A549 treated with AZD9567 at 1 μM for 4 hours (cell line): ENCODE measurements around the gene USP13. TPM values are rescaled to one million over a fixed set of nuclear protein-coding genes. Genes with fewer than 3 reads are reported as not detected.

ENCODE experiments used
- total RNA-seq: library from RNA; stranded (reverse); fragments of 200-300 nt; extraction: Qiagen RNA extraction; gene quantifications from 5 replicates; pipeline ENCODE4 v1.2.3, GENCODE V29; 2022; ENCODE audit not compliant: insufficient read depth

The USP13 gene, protein sequence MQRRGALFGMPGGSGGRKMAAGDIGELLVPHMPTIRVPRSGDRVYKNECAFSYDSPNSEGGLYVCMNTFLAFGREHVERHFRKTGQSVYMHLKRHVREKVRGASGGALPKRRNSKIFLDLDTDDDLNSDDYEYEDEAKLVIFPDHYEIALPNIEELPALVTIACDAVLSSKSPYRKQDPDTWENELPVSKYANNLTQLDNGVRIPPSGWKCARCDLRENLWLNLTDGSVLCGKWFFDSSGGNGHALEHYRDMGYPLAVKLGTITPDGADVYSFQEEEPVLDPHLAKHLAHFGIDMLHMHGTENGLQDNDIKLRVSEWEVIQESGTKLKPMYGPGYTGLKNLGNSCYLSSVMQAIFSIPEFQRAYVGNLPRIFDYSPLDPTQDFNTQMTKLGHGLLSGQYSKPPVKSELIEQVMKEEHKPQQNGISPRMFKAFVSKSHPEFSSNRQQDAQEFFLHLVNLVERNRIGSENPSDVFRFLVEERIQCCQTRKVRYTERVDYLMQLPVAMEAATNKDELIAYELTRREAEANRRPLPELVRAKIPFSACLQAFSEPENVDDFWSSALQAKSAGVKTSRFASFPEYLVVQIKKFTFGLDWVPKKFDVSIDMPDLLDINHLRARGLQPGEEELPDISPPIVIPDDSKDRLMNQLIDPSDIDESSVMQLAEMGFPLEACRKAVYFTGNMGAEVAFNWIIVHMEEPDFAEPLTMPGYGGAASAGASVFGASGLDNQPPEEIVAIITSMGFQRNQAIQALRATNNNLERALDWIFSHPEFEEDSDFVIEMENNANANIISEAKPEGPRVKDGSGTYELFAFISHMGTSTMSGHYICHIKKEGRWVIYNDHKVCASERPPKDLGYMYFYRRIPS
- 7.6 to 15.5 TPM (median 10.1 TPM) in 5 replicates for total RNA-seq

DNA sequence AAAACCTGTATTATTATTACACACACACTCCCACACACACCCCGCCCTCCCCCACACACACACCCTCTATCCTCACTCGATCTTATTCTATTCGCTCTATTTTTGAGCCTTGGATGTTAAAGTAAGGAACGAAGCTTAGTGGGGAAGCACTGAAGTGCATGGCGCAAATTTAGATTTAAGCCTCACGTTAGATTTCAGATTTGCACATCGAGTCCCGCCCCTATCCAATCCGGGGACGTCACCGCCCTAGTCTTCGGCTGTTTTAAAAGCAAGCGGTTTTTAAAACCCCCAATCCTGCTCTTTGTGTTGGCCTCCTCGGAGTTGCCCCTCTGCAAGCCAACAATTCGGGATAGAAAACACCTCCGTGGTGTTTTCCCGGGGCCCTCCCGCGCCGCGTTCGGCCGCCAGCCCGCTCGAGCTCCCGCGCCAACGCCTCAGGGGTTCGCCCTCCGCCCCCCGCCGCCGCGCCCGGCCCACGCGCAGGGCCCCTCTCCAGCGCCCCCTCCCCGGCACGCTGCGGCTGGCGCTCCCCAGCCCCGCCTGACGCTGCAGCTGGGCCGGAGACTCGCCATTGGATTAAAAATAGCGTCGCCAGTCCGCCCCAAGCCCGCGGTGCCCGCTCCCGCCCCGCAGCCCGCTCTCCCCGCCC, at the start of gene USP13:
USP13 (plus strand) TSS at position 594 of the 649 bp plus-strand sequence. CDS start 186 bp downstream, outside the sequence.

DNA sequence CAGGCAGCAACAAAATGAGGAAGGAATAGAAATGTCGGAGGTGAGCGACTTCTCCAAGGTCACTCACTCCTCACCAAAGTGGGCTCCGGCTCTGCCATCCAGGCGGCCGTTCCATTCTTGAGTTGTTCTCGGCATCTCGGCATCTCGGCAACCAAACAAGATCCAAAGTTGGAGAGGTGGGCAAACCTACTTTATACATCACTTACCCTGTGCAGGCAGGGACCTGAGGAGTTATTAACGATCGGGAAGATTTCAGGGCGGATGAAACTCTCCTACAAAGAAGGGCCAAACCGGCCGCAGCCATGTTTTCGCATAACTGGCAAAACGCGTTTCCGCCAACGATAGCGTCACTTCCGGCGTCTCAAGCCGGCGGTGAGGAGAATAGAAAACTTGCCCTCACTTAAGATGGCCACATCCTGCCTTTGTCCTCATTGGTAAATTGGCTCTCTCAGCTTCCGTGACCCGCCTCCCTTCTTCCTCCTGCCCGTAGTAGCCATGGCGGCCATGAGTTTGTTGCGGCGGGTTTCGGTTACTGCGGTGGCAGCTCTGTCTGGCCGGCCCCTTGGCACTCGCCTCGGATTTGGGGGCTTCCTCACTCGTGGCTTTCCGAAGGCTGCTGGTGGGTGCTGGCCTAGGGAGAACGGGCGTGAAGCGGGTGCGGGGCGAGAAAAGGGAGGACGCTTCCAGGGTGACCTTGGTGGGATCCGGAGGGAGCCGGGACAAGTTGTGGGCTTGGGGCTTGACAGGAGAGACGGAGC, 48.3 kb upstream of the USP13 start, which contains the start of the genes MRPL47 and NDUFB5:
MRPL47 (minus strand) TSS at position 318 of the 758 bp plus-strand sequence; CDS start at position 304, 14 bp downstream.
NDUFB5 (plus strand) TSS at position 474 of the 758 bp plus-strand sequence; CDS start at position 496, 22 bp downstream.

Other genes starting within 250 kb of the USP13 start
- gene GNB4, start 201.6 kb upstream of the USP13 start, total RNA-seq, result 10.7 to 16.4 TPM (median 15.6 TPM) in 5 replicates
- 50.6 to 101 TPM (median 55.6 TPM) in 5 replicates for gene ACTL6A, start 90.1 kb upstream of the USP13 start, total RNA-seq
- 35.9 to 38.8 TPM (median 37.5 TPM) in 5 replicates for gene MRPL47, start 48.4 kb upstream of the USP13 start, total RNA-seq
- 42.1 to 51.0 TPM (median 49.3 TPM) in 5 replicates for gene NDUFB5, start 48.2 kb upstream of the USP13 start, total RNA-seq